ENCODE results near the gene IRAK2. TPM values are rescaled to one million over a fixed set of nuclear protein-coding genes. Genes with fewer than 3 reads are reported as not detected.

IRAK2 gene
- total RNA-seq, 2 donors from 2014 or later = 5.1 to 7.6 TPM

DNA sequence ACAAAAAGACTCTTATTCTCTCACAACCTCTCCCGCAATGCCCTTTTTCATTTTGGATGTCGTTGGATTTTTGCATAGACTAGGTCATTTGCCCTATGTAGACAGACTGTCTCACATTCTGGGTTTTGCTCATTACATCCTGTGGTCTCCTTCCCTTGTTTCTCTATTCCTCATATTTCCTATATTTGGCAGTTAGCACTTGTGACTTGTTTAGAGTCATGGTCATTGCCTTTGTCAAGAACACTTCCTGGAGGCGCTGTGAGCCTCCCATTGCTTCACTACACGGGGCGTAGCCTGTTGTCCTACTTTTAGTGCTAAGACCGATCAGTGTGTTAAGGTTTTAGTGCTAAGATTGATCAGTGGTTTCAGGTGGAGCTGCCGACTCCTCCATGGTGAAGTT, 67.4 kb downstream of the IRAK2 start:
- no peak for TF ChIP-seq POLR2AphosphoS5 (IDR thresholded peaks at IDR 0.05)
- TF ChIP-seq POLR2A (IDR thresholded peaks at IDR 0.05) = no peak
- TF ChIP-seq CTCF (IDR thresholded peaks at IDR 0.05) = no peak
- intact Hi-C loops (cut with DNase I) = no loop called here
- DNase-seq (ENCODE audit: low spot score) = no peak
- H3K27ac ChIP-seq = no peak overlapping the region
- 81% methylated on average over 7 of the region's 7 CpGs for WGBS
- H3K27me3 ChIP-seq (replicated peaks; ENCODE audit: insufficient read depth) = no peaks in the 10 kb centered on the region
- H3K9me3 ChIP-seq = no peaks in the 10 kb centered on the region
- H3K36me3 ChIP-seq = no peaks in the 10 kb centered on the region
- no peak overlapping the region for H3K4me3 ChIP-seq
- H3K4me1 ChIP-seq (replicated peaks) = no peaks in the 10 kb centered on the region

DNA sequence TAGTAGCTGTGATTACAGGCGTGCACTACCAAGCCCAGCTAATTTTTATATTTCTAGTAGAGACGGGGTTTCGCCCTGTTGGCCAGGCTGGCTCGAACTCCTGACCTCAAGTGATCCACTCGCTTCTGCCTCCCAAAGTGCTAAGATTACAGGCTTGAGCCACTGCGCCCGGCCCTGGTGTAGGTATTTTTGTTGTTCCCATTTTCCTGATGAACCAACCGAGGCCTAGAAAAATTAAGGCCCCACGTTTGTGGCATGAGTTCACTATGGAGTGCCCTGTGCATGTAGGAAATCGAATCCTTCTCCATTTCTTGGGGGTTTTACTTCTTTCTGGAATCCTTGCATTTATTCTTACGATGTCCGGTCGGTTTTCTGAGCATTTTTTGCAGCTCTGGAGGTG, 69.3 kb downstream of the IRAK2 start:
- H3K4me1 ChIP-seq (replicated peaks) = no peaks in the 10 kb centered on the region
- TF ChIP-seq POLR2A (IDR thresholded peaks at IDR 0.05) (no peak), CTCF (IDR thresholded peaks at IDR 0.05) (no peak), POLR2AphosphoS5 (IDR thresholded peaks at IDR 0.05) (no peak)
- no peak overlapping the region for H3K27ac ChIP-seq
- no peaks in the 10 kb centered on the region for H3K27me3 ChIP-seq (replicated peaks; ENCODE audit: insufficient read depth)
- 91% methylated on average over 13 of the region's 13 CpGs for WGBS
- peaks cover 0 to 4% of the 10 kb centered on the region in 2 donors for H3K36me3 ChIP-seq
- H3K9me3 ChIP-seq = no peaks in the 10 kb centered on the region
- intact Hi-C loops (cut with DNase I) = no loop called here
- no peak for DNase-seq (ENCODE audit: low spot score)
- no peak overlapping the region for H3K4me3 ChIP-seq

DNA sequence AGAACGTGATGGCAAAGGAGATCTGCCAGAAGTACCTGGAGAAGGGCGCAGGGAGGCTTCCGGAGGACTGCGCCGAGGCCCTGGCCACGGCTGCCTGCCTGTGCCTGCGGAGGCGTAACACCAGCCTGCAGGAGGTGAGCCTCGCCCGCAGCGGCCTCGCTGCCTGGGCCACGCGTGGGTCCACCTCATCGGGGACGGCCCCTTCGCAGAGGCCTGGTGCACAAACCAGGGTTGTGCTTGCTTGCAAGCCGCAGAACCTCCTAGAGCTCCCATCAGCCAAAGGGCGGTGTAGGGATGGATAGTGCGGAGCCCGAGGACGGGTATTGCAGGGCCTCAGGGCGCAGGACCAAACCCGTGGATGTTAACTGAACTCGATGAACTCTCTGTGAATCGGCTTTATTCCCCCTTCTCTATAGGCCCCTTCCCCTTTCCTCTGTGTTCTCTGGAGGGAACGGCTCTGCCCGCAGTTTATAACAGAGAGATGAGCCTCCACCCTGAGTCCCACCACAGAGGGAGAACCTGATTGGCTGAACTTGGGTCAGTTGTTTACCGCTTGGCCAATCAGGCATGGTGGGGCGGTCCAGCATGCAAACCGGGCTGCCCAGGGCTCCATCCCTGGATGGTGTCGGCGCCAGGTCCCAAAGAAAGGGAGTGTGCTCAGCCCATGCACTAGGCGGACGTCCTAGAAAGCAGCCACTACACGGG, 70.0 kb downstream of the IRAK2 start:
- Histone ChIP-seq H3K27me3 (replicated peaks; ENCODE audit: insufficient read depth) (no peaks in the 10 kb centered on the region), H3K36me3 (peaks cover 0 to 4% of the 10 kb centered on the region in 2 donors), H3K27ac (no peak overlapping the region), H3K4me3 (no peak overlapping the region), H3K9me3 (no peaks in the 10 kb centered on the region), H3K4me1 (replicated peaks) (no peaks in the 10 kb centered on the region)
- intact Hi-C loops (cut with DNase I) = no loop called here
- 90% methylated on average over 36 of the region's 36 CpGs for WGBS
- no peak for TF ChIP-seq CTCF (IDR thresholded peaks at IDR 0.05)
- no peak for TF ChIP-seq POLR2A (IDR thresholded peaks at IDR 0.05)
- no peak for TF ChIP-seq POLR2AphosphoS5 (IDR thresholded peaks at IDR 0.05)
- no peak for DNase-seq (ENCODE audit: low spot score)

GRCh38 chr3:10235551-10235950, 70.8 kb downstream of the IRAK2 start:
- intact Hi-C loops (cut with DNase I) = no loop called here
- peaks cover 0 to 4% of the 10 kb centered on the region in 2 donors for H3K36me3 ChIP-seq
- no peak for DNase-seq (ENCODE audit: low spot score)
- no peaks in the 10 kb centered on the region for H3K27me3 ChIP-seq (replicated peaks; ENCODE audit: insufficient read depth)
- TF ChIP-seq POLR2A (IDR thresholded peaks at IDR 0.05) (no peak), CTCF (IDR thresholded peaks at IDR 0.05) (no peak), POLR2AphosphoS5 (IDR thresholded peaks at IDR 0.05) (no peak)
- H3K27ac ChIP-seq = no peak overlapping the region
- H3K9me3 ChIP-seq = no peaks in the 10 kb centered on the region
- H3K4me3 ChIP-seq = no peak overlapping the region
- WGBS = 81% methylated on average over 6 of the region's 6 CpGs
- H3K4me1 ChIP-seq (replicated peaks) = no peaks in the 10 kb centered on the region
